Measurements from ENCODE around the gene WNT4. TPM values are rescaled to one million over a fixed set of nuclear protein-coding genes. Genes with fewer than 3 reads are reported as not detected.

Gene WNT4
- total RNA-seq, 4 donors from 2014 or later: 1.3 to 14.0 (median 11.5) TPM; not detected in 1

DNA sequence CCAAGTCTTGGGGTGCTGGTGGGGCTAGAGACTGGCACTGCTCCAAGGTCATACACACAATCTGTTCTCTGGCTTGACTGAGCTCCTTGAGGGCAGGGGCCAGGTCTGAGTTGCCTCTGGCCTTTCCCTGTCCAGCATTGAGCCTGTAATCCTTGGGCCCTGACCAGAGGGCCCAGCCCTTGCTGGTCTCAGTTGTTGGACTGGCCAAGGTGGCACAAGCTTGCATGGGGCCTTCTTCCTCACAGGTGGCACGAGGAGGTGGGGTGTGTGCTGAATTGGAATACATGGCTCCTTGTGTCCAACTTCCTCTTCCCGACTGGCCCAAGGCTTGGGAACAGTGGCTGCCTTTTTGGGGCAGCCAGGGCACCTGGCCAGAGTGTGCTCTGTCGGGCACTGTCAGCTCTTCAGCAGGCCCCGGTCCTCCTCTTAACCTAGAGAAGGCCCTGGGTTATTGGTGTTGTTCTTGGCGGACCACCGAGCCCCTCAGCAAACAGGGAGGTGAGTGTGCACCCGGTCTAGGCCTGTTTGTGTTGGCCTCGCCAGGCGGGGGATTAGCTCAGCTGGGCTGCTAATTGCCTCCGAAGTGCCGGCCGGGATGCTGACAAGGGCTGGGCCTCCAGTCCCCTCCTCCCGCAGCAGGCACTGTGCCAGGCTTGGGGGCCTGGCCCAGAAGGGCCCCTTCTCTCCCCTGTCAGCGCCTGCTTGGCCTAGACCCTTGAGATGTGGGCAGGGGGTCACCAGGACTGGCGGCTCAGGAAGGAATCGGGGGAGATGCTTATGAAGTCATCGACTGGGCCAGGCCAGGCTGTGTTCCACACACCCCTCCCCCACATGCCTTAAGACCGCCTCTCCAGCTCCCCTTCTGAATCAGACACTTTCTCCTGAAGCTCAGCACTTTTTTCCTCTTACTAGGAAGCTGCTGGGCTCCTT is 28.5 kb downstream of the WNT4 start:
- intact Hi-C loops (cut with DNase I; ENCODE audit: low total_unique reads): no loop called here
- no peaks in the 10 kb centered on the region for H3K9me3 ChIP-seq
- H3K4me3 ChIP-seq: no peak overlapping the region
- H3K27me3 ChIP-seq: no peaks in the 10 kb centered on the region
- H3K27ac ChIP-seq: peak overlapping the region; percentile 69 to 85
- peak; percentile 77 to 82 for DNase-seq
- TF ChIP-seq POLR2A (IDR thresholded peaks at IDR 0.05): no peak
- no peak for TF ChIP-seq CTCF (IDR thresholded peaks at IDR 0.05)
- H3K36me3 ChIP-seq: no peaks in the 10 kb centered on the region
- peaks cover 19 to 20% of the 10 kb centered on the region in 2 donors for H3K4me1 ChIP-seq

GRCh38 chr1:22112554-22112953 is 30.3 kb downstream of the WNT4 start:
- H3K9me3 ChIP-seq: no peaks in the 10 kb centered on the region
- intact Hi-C loops (cut with DNase I; ENCODE audit: low total_unique reads): no loop called here
- TF ChIP-seq CTCF (IDR thresholded peaks at IDR 0.05) (no peak), POLR2A (IDR thresholded peaks at IDR 0.05) (no peak)
- peak; percentile 18 to 19 for DNase-seq
- peak overlapping the region; percentile 71 to 85 for H3K27ac ChIP-seq
- H3K27me3 ChIP-seq: no peaks in the 10 kb centered on the region
- H3K4me1 ChIP-seq: peaks cover 23 to 27% of the 10 kb centered on the region in 2 donors
- H3K36me3 ChIP-seq: no peaks in the 10 kb centered on the region
- H3K4me3 ChIP-seq: no peak overlapping the region

- intact Hi-C loops (cut with DNase I; ENCODE audit: low total_unique reads): no loop called here
- TF ChIP-seq CTCF (IDR thresholded peaks at IDR 0.05) (no peak), POLR2A (IDR thresholded peaks at IDR 0.05) (no peak)
- H3K4me1 ChIP-seq: peaks cover 23 to 27% of the 10 kb centered on the region in 2 donors
Measured at GRCh38 chr1:22111620-22112019, 31.3 kb downstream of the WNT4 start.

GRCh38 chr1:22111115-22111514 is 31.8 kb downstream of the WNT4 start:
- intact Hi-C loops (cut with DNase I; ENCODE audit: low total_unique reads): no loop called here
- Histone ChIP-seq H3K4me1 (peaks cover 23 to 27% of the 10 kb centered on the region in 2 donors), H3K9me3 (no peaks in the 10 kb centered on the region), H3K27ac (peak overlapping the region; percentile 71 to 85), H3K4me3 (no peak overlapping the region), H3K27me3 (no peaks in the 10 kb centered on the region), H3K36me3 (no peaks in the 10 kb centered on the region)
- TF ChIP-seq POLR2A (IDR thresholded peaks at IDR 0.05): no peak
- TF ChIP-seq CTCF (IDR thresholded peaks at IDR 0.05): no peak
- DNase-seq: no peak

More at GRCh38 chr1:22111620-22112019, 31.3 kb downstream of the WNT4 start:
- Histone ChIP-seq H3K36me3 (no peaks in the 10 kb centered on the region), H3K4me3 (no peak overlapping the region), H3K27ac (peak overlapping the region; percentile 71 to 85), H3K9me3 (no peaks in the 10 kb centered on the region), H3K27me3 (no peaks in the 10 kb centered on the region)
- DNase-seq: peak; percentile 66 to 81

DNA sequence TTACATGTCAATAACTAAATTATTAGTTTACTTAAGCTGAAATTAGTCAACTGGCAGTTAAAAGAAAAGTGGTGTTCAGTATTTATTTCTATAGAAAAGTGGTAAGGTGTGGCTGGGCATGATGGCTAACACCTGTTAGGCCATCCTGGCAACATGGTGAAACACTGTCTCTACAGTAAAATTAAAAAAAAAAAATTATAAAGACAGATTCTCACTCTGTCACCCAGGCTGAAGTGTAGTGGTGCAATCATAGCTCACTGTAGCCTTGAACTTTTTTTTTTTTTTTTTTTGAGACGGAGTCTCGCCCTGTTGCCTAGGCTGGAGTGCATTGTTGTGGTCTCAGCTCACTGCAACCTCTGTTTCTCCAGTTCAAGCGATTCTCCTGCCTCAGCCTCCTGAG is 32.9 kb downstream of the WNT4 start:
- peaks cover 18 to 19% of the 10 kb centered on the region in 2 donors for H3K4me1 ChIP-seq
- no peak overlapping the region for H3K4me3 ChIP-seq
- DNase-seq: no peak
- H3K9me3 ChIP-seq: no peaks in the 10 kb centered on the region
- intact Hi-C loops (cut with DNase I; ENCODE audit: low total_unique reads): no loop called here
- no peak for TF ChIP-seq CTCF (IDR thresholded peaks at IDR 0.05)
- no peak for TF ChIP-seq POLR2A (IDR thresholded peaks at IDR 0.05)
- H3K27me3 ChIP-seq: no peaks in the 10 kb centered on the region
- no peaks in the 10 kb centered on the region for H3K36me3 ChIP-seq
- H3K27ac ChIP-seq: peak overlapping the region in 1 of 2 donors; percentile 85

All from uterus (tissue), 4 donors.